K562 (cell line): ENCODE measurements around the gene OSCP1. TPM values are rescaled to one million over a fixed set of nuclear protein-coding genes. Genes with fewer than 3 reads are reported as not detected.

Experiments
- ATF7 ChIP-seq: fragments of 450-650 bp; IDR thresholded peaks from 2 replicates; pipeline ENCODE4 v1.7.1; 2014; ENCODE audit warnings: mild to moderate bottlenecking, moderate library complexity
- CHD7 ChIP-seq: fragments of 200-600 bp; sonication (generic); IDR thresholded peaks from one replicate; pipeline ENCODE4 v1.6.1; 2012; ENCODE audit warnings: mild to moderate bottlenecking, low read depth, low read length, inconsistent platforms
- HDGF ChIP-seq: fragments of 450-650 bp; IDR thresholded peaks from 2 replicates; pipeline ENCODE4 v1.6.1; 2016
- KLF13 ChIP-seq: fragments of 450-650 bp; IDR thresholded peaks from 2 replicates; pipeline ENCODE4 v1.6.1; 2016; ENCODE audit warnings: missing genetic modification characterization, low read depth, mild to moderate bottlenecking, missing compliant biosample characterization, moderate library complexity, borderline replicate concordance
- NFE2 ChIP-seq: IDR thresholded peaks from 2 replicates; pipeline ENCODE4 v1.6.1; 2014; ENCODE audit warnings: antibody characterized with exemption, low read depth
- SRSF7 ChIP-seq: fragments of 200-400 bp; formaldehyde crosslinking; optimal IDR thresholded peaks from 2 replicates; pipeline ENCODE3; 2017; ENCODE audit warnings: mild to moderate bottlenecking, low read depth, low read length
- SUPT5H ChIP-seq: fragments of 450-650 bp; IDR thresholded peaks from 2 replicates; pipeline ENCODE4 v1.6.1; 2016
- TCF3 ChIP-seq: sonication (generic); formaldehyde crosslinking; IDR thresholded peaks from 2 replicates; pipeline ENCODE4 v1.4.0; 2020; ENCODE audit warnings: mild to moderate bottlenecking, missing genetic modification reagents
- TFE3 ChIP-seq: fragments of 450-650 bp; formaldehyde crosslinking; IDR thresholded peaks from 2 replicates; pipeline ENCODE4 v1.4.0; 2020; ENCODE audit warnings: mild to moderate bottlenecking, mixed read lengths
- ZNF134 ChIP-seq: fragments of 250-450 bp; sonication (Bioruptor Pico); conservative IDR thresholded peaks from 2 replicates; pipeline ENCODE4 v1.4.0; 2020
- ZNF253 ChIP-seq: fragments of 250-450 bp; sonication (Bioruptor Pico); conservative IDR thresholded peaks from 2 replicates; pipeline ENCODE4 v1.6.1; 2021; ENCODE audit warnings: mild to moderate bottlenecking
- polyA plus RNA-seq, 8 experiments: library from polyadenylated mRNA; depleted of rRNA in 4 of 8; stranded (reverse) in 5 of 8; unstranded in 3 of 8; fragments of >200 nt; fragmentation: Nextera tagmentation in 2 of 8; fragmentation: Illumina TruSeq in 1 of 8; extraction: Ambion mirVana in 2 of 8; extraction: Trizol in 1 of 8; gene quantifications; 2 replicates each; pipeline versions ENCODE4 v1.2.1 to v1.2.3, GENCODE V29; 2011 to 2014; ENCODE audit warnings: inconsistent platforms in 1 of 8, missing spikeins in 1 of 8
- total RNA-seq, 7 experiments: library from RNA; depleted of rRNA in 6 of 7; stranded (reverse); fragments of >200 nt in 6 of 7; fragmentation: Illumina TruSeq in 2 of 7; extraction: Trizol in 2 of 7; gene quantifications; 2 replicates each; pipeline versions ENCODE4 v1.2.1 to v1.2.3, GENCODE V29; 2011 to 2021; ENCODE audit warnings: low replicate concordance in 1 of 7
- TF ChIP-seq, protein P1 (sequence below): fragments of 200-800 bp; sonication (Bioruptor generic); IDR thresholded peaks from 2 replicates; pipeline ENCODE4 v1.6.1; 2017; ENCODE audit warnings: missing genetic modification characterization, missing compliant biosample characterization
- TF ChIP-seq, protein P2 (sequence below), 2 experiments: fragments of 450-650 bp; conservative IDR thresholded peaks; 2 replicates each; pipeline ENCODE4 v1.6.1; 2017; ENCODE audit warnings: mild to moderate bottlenecking in 2 of 2, moderate library complexity in 2 of 2

Gene OSCP1
- total and polyA plus RNA-seq, 9 of the 15 experiments (the other 6 are each of a cell fraction or from before 2014, with no cell fraction given): 0.15 to 0.40 (median 0.33) TPM; not detected in 5

DNA sequence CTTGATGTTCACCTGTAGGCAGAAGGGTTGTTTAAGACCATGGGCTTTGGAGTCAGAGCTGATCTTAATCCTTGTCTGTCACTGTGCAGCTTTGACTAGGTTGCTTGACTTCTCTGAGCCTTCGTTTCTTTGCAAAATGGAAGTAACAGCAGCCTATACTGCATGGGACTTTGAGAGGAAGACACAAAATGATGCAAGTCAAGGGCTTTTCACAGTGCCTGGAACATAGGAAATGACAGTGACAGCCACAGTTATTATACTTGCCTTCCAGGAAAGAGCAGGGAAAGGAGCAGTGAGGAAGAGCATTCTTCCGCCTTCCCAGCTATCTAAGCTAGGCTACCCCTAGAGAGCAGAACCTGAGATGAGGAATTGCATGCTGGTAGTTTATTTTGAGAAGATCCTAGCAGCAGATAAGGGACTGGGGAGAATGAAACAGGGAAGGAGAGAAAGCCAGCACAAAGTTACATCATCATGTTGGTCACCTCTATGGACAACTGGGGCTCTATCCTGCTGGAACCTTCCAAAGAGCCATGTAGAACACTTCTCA lies 29.3 kb upstream of the OSCP1 start (continued):
- TF ChIP-seq CHD7 (no peak), HDGF (no peak; the same call in 1 of the 2 replicates), TFE3 (CRISPR knock-in tag) (no peak), SUPT5H (no peak), TCF3 (CRISPR knock-in tag) (no peak), ZNF253 (CRISPR knock-in tag) (no peak), KLF13 (tag) (no peak), NFE2 (no peak), ZNF134 (CRISPR knock-in tag) (no peak), SRSF7 (no peak), ATF7 (peak; percentile 86)
- TF ChIP-seq, protein P1, sequence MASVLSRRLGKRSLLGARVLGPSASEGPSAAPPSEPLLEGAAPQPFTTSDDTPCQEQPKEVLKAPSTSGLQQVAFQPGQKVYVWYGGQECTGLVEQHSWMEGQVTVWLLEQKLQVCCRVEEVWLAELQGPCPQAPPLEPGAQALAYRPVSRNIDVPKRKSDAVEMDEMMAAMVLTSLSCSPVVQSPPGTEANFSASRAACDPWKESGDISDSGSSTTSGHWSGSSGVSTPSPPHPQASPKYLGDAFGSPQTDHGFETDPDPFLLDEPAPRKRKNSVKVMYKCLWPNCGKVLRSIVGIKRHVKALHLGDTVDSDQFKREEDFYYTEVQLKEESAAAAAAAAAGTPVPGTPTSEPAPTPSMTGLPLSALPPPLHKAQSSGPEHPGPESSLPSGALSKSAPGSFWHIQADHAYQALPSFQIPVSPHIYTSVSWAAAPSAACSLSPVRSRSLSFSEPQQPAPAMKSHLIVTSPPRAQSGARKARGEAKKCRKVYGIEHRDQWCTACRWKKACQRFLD (CRISPR knock-in tag): no peak
- TF ChIP-seq, protein P2, sequence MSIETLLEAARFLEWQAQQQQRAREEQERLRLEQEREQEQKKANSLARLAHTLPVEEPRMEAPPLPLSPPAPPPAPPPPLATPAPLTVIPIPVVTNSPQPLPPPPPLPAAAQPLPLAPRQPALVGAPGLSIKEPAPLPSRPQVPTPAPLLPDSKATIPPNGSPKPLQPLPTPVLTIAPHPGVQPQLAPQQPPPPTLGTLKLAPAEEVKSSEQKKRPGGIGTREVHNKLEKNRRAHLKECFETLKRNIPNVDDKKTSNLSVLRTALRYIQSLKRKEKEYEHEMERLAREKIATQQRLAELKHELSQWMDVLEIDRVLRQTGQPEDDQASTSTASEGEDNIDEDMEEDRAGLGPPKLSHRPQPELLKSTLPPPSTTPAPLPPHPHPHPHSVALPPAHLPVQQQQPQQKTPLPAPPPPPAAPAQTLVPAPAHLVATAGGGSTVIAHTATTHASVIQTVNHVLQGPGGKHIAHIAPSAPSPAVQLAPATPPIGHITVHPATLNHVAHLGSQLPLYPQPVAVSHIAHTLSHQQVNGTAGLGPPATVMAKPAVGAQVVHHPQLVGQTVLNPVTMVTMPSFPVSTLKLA (conservative IDR thresholded peaks at IDR 0.05): no peak
